ENCODE measurements around the gene VAMP4.

VAMP4 gene

GRCh38 chr1:171652234-171652822 is 89.5 kb downstream of the VAMP4 start, which contains the start of gene MYOC:
MYOC (minus strand) TSS chr1:171652688; CDS start chr1:171652611, 77 bp downstream.
- no peak for DNase-seq (ENCODE audit: low spot score)

Measured in pons (tissue), 1 donor.